HG02870 (cell line): ENCODE data around the gene ACLY.
"Not testable (repeated sequence)": the region's sequence is repeated elsewhere in the genome, so short reads cannot be mapped to it uniquely, and the experiment has no call there.

ENCODE experiments used
- ATAC-seq: cut with Tn5 transposase; IDR thresholded peaks from one replicate; pipeline ENCODE4 v1.9.1; 2021; ENCODE audit warnings: mild to moderate bottlenecking, moderate library complexity; ENCODE audit not compliant: unreplicated experiment

Gene ACLY

DNA sequence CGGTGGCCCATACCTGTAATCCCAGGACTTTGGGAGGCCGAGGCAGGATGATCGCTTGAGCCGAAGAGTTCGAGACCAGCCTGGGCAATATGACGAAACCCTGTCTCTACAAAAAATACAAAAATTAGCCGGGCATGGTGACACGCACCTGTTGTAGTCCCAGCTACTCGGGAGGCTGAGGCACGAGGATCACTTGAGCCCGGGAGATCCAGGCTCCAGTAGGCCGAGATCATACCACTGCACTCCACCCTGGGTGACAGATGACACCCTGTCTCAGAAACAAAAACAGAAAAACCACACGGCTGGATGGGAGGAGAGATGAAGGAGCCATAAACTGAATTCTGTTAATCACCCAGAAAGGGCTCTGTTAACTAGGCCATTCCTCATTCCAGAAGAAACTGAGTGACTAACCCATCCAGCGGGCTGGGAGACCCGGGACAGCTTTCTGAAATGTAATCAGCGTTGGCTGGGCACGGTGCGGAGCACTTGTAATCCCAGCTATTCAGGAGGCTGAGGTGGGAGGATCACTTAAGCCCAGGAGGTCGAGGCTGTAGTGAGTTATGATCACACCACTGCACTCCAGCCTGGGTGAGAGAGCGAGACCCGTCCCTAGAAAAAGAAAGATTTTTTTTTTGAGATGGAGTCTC lies 82.1 kb downstream of the ACLY start:
- ATAC-seq, result no peak

DNA sequence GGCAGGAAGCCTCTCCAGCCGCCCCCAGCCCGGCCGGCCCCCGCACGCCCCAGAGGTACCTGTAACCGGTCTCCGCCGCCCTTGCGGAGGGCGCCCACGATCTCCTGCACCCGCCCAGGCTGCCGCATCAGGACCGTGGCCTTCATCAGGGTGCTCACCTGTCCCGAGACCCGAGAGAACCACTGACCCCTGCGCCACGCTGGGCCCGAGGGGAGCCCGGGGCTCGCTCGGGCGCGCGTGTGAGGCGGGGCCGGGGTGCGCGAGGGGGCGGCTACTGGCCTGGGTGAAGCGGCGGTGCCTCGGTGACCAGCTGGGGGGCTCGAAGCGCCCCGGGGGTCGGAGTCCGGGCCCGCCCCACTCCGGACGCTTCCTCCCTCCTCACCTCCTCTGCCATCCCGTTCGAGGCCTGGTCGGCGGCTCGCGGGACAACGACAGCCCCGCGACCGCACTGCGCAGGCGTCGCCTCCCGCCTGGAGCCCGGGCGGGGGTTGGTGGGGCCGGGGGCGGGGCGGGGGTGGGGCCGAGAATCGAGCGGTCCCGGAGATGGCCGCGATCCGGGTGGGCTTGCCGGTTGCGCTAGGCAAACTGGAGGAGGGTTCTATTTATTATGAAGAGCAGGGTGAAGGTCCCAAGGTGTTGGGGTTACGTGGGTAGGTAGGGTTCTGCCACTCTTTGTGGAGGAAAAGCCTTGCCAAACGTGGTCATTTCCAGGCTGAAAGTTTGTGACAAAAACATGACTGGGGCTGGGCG lies 82.8 kb downstream of the ACLY start, which contains the start of gene NT5C3B:
Gene NT5C3B, minus strand, starts transcription at position 433 of the 750 bp plus-strand sequence. Its CDS starts 39 bp downstream, at position 394.
- ATAC-seq, result peak; percentile 62

DNA sequence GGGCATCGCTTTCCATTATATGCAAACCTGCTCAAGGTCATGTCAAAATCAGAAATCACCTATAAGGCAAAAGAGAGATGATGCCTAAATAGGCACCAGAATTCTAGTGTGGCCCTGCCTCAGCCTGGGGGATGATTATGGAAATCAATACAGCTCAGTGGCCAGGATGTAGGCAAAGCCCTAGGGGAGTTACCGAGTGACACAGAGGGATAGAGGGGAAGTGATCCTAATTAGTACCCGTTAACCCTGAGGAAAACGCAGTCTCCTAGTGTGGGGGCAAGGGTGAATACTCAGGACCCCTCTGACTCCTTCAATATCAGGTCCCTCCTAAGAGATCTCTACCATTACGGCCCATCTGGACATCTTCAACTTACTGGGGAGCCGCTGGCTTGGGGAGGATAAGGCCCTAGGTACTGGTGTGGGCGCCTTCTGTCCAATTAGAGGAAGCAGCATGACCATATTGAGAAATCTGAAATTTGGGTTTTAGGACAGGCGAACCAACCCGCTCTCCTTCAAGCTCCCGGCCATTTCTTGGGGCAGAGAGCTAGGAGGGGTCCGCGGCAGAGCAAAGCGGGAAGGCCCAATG lies 83.4 kb downstream of the ACLY start:
- peak; percentile 29 for ATAC-seq

DNA sequence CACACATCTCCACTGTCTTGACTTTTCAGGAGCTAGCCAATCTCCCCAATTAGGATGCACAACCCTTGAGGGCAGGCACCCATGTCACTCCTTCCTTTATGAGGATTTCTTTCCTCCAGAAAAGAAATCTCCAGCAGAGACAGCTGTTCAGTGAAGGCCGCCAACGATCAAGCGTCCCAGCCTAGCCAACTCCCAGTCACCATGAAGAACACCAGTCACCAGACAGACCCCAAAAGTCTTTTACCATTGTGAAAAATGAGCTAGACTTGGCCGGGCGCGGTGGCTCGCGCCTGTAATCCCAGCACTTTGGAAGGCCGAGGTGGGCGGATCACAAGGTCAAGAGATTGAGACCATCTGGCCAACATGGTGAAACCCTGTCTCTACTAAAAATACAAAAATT lies 88.8 kb downstream of the ACLY start:
- ATAC-seq, result not testable (repeated sequence)

DNA sequence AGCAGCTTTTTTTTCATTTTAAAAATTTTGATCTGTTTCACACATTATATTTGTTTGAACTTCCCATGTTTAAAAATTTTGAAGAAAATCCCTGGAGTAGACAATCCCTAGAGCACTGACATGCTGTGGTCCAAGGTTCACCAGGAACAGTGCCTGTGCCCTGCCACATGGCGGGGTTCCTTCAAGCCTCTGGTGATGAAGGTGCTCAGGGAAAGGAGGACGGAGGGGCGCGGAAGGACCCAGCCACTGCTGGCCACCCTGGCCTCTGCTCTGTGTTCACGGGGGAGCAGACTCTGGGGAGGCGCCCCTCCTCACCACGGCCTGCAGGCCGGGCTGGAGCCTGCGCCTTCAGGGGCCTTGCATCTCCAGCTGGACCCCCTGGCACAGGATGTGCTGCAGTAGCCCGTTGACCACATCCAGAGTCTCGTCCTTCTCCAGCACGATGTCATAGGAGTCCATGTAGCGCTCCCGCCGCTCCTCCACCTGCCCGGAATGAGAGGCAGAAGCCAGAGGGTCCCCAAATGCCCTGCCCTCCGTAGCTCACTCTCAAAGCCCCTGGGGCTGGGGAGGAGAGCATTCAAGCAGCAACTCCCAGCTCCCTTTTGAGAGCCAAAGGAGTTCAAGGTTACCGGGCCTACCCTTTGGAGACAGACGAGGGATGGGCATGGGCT lies 93.4 kb downstream of the ACLY start:
- ATAC-seq, result no peak

DNA sequence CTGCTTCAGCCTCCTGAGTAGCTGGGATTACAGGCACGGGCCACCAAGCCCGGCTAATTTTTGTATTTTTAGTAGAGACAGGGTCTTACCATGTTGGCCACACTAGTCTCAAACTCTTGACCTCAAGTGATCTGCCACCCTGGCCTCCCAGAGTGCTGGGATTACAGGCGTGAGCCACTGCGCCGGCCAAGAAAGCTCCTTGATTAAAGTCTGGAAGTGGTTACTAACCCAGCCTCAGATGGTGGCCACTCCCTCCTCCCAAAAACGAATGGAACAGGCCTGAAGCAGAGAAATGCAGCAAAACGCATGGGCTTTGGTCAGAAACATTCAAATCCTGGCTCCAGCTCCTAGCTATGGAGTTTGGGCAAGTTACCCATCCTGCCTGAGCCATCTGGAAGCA lies 94.7 kb downstream of the ACLY start:
- no peak for ATAC-seq

DNA sequence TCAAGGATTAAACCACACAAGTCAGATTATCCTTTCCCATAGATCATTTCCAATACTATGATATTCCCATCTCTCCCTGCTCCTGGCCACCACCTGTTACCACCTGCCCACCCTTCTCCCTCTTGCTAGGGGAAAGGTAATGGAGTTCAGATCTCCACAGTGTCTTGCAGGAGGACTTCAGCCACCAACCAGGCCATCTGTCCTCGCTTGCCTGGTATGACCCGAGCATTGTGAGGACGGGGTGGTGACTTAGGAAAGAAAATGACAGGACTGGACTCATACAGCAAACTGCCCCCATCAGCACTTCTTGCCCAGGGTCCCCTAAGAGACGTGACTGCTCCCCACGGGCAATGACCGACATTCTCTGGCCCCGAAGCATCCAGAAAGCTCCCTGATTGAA lies 95.2 kb downstream of the ACLY start:
- no peak for ATAC-seq

DNA sequence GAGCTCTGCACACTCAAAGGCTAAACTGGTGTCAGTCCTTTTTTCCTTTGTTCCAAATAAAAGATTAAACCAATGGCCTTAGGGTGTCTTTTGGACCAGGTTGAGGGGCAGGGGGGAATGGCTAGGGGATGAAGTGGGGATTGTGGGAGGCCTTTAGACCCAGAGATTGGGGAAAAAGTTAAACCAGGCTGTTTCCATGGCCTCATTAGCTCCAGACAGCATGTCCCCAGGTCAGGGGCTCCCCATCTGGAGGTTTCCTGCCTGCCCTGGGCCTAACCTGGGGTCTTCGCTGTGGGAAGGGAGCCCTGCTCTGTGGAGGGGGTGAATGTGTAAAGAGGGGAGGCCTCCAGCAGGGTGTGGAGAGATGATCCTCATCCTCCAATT lies 95.6 kb downstream of the ACLY start:
- ATAC-seq, result no peak

DNA sequence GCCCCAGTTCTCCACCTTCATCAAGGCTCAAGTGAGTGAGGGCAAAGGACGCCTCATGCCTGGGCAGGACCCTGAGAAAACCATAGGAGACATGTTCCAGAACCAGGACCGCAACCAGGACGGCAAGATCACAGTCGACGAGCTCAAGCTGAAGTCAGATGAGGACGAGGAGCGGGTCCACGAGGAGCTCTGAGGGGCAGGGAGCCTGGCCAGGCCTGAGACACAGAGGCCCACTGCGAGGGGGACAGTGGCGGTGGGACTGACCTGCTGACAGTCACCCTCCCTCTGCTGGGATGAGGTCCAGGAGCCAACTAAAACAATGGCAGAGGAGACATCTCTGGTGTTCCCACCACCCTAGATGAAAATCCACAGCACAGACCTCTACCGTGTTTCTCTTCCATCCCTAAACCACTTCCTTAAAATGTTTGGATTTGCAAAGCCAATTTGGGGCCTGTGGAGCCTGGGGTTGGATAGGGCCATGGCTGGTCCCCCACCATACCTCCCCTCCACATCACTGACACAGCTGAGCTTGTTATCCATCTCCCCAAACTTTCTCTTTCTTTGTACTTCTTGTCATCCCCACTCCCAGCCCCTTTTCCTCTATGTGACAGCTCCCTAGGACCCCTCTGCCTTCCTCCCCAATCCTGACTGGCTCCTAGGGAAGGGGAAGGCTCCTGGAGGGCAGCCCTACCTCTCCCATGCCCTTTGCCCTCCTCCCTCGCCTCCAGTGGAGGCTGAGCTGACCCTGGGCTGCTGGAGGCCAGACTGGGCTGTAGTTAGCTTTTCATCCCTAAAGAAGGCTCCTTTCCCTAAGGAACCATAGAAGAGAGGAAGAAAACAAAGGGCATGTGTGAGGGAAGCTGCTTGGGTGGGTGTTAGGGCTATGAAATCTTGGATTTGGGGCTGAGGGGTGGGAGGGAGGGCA lies 96.3 kb downstream of the ACLY start:
- no peak for ATAC-seq

DNA sequence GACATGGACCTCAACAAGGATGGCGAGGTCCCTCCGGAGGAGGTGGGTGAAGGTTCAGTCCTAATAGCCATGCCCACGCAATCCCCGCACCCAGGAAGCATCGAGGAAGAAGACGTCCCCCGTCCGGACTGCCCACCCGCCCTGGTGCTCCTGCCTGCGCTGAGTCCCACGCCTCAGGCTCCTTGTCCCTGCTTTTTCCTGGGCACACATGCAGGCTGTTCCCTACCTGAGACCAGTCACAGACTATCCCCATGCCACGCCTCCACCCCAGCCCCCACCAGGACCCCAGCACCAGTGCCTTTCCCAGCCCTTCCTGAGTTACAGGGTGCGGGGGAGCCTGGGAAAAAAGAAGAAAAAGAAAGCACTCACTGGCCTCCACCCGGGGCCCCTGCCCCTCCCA lies 97.0 kb downstream of the ACLY start:
- ATAC-seq, result no peak

DNA sequence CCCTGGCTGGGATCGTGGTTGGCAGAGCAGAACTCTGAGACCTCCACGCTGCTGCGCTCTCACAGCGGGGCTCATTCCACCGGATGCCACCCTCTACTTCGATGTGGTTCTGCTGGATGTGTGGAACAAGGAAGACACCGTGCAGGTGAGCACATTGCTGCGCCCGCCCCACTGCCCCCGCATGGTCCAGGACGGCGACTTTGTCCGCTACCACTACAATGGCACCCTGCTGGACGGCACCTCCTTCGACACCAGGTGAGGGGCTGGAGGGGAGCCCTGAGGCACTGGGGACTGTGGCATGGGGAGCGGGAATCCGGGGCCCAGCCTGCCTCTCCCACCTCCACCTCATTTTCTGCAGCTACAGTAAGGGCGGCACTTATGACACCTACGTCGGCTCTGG lies 100.7 kb downstream of the ACLY start:
- no peak for ATAC-seq
